ENCODE data around the gene SOX5. TPM values are rescaled to one million over a fixed set of nuclear protein-coding genes. Genes with fewer than 3 reads are reported as not detected.

SOX5 gene
- total RNA-seq, 1 donor from 2014 or later: 86.8 TPM

GRCh38 chr12:23482571-23482970 is 466.9 kb downstream of the SOX5 start:
- Mint-ChIP-seq H3K36me3 (ENCODE audit: low read depth) (peaks cover 6% of the 10 kb centered on the region), H3K4me1 (no peaks in the 10 kb centered on the region), H3K9me3 (peaks cover 14% of the 10 kb centered on the region), H3K27ac (ENCODE audit: unreplicated experiment) (no peak overlapping the region), H3K27me3 (ENCODE audit: low read depth) (no peaks in the 10 kb centered on the region), H3K4me3 (no peak overlapping the region)
- no peak for DNase-seq (ENCODE audit: low read depth, low spot score)
- no peak for TF ChIP-seq CTCF (conservative IDR thresholded peaks at IDR 0.05)

All from neural crest cell (in vitro differentiated cells).